Activated T-cell treated with anti-CD3 and anti-CD28 coated beads, Interleukin-2, amount 50 U/mL, for 4 hours (primary cell): ENCODE measurements around the gene FBXO31. TPM values are rescaled to one million over a fixed set of nuclear protein-coding genes. Genes with fewer than 3 reads are reported as not detected.

Source experiments
- ATAC-seq, 2 donors: fragments of 200-7000 bp; cut with Tn5 transposase; one replicate each; pipeline ENCODE4 v1.10.0; 2021
- DNase-seq: peaks from one replicate; pipeline ENCODE4 v3.0.0-alpha.2; 2020
- H3K27me3 Mint-ChIP-seq: one replicate; pipeline ENCODE4 v1.8.0; 2021; ENCODE audit warnings: low read depth, mixed read lengths
- H3K36me3 Mint-ChIP-seq: one replicate; pipeline ENCODE4 v1.8.0; 2022; ENCODE audit warnings: mixed read lengths; ENCODE audit not compliant: insufficient read depth
- H3K4me1 Mint-ChIP-seq: one replicate; pipeline ENCODE4 v1.8.0; 2021; ENCODE audit warnings: low read depth, mixed read lengths
- H3K4me3 Mint-ChIP-seq: one replicate; pipeline ENCODE4 v1.8.0; 2021; ENCODE audit warnings: mild to moderate bottlenecking, moderate library complexity, mixed read lengths
- H3K9me3 Mint-ChIP-seq: one replicate; pipeline ENCODE4 v1.8.0; 2021; ENCODE audit warnings: mixed read lengths
- total RNA-seq, 3 donors: library from RNA; stranded (reverse); gene quantifications; one replicate each; pipeline ENCODE4 v1.2.1, GENCODE V29; 2021

FBXO31 gene
- total RNA-seq, 3 donors from 2014 or later = 53.0 to 58.1 (median 55.5) TPM

DNA sequence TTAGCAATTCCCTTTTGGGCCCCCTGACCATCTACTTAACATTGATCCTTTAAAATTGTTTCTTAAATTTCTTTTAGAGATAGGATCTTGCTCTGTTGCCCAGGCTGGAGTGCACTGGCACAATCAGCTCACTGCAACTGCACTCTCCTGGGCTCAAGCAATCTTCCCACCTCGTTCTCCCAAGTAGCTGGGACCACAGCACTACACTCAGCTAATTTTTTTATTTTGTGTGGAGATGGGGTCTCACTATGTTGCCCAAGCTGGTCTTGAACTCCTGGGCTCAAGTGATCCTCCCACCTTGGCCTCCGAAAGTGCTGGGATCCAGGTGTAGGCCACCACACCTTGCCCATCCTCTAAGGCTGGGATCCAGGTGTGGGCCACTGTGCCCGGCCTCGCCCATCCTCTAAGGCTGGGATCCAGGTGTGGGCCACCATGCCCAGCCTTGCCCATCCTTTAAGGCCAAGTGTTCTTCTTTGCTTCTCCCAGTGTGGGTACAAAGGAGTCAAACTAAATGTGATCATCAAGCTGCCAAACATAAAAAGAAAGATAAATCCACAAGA is 79.5 kb downstream of the FBXO31 start:
- DNase-seq (no peak), ATAC-seq (no peak)
- H3K9me3 Mint-ChIP-seq = no peaks in the 10 kb centered on the region
- no peaks in the 10 kb centered on the region for H3K27me3 Mint-ChIP-seq
- H3K4me1 Mint-ChIP-seq = peaks cover 12% of the 10 kb centered on the region
- peaks cover 9% of the 10 kb centered on the region for H3K36me3 Mint-ChIP-seq
- H3K4me3 Mint-ChIP-seq = no peak overlapping the region

DNA sequence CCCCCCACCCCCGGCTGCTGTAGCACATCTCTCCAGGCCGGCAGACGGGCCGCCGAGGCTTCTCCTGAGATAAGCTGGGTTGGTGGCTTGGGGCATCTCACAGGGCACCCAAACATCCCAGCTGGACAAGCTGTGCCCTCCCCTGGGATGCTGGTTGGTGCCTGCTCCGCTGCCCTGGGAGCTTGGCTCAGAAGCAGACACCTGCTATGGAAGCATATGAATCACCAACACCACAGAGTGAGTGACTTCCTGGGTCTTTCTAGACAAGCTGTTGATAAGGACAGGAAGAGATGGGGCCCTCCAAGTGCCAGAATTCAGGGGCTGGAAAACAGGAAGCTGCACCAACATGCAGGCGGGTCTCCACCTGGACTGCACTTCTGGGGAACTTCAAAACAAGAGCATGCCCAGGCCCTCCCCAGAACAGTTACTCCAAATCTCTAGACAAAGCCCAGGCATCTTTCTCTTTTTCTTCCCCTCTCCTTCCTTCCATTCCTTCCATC is 80.1 kb downstream of the FBXO31 start:
- Mint-ChIP-seq H3K36me3 (peaks cover 4% of the 10 kb centered on the region), H3K9me3 (no peaks in the 10 kb centered on the region), H3K4me3 (no peak overlapping the region), H3K4me1 (peaks cover 12% of the 10 kb centered on the region), H3K27me3 (no peaks in the 10 kb centered on the region)
- DNase-seq = no peak
- ATAC-seq = peak in 1 of 2 donors; percentile 69

DNA sequence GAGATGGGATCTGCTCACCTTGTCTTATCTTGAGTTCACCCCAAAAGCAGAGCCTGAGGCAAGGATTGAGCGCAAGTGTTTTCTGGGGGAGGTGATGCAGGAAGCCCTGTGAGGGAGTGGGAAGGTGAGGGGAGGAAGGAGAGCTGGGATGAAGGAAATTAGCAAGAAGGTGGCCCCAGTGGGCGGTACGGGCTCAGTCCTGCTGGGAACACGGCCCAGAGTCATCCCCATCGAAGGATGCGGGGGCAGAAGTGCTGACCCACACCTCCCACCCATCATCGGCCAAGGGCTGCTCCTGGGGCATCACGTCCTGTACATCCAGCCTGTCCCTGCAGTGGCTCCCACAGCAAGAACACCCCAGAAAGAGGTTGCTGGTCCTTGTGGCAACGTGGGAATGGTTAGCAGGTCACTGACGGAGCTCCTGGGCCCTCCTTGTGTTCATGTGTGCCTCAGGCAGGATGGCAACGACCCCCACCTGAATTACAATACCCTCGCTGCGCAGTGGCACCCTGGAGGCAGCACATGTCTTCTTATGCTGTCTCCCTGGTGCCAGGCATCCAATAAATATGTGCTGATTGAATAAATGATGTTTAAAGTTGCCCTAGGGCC is 84.6 kb downstream of the FBXO31 start:
- ATAC-seq = no peak
- H3K4me3 Mint-ChIP-seq = no peak overlapping the region
- H3K27me3 Mint-ChIP-seq = no peaks in the 10 kb centered on the region
- peaks cover 12% of the 10 kb centered on the region for H3K4me1 Mint-ChIP-seq
- peaks cover 6% of the 10 kb centered on the region for H3K36me3 Mint-ChIP-seq
- no peak for DNase-seq
- no peaks in the 10 kb centered on the region for H3K9me3 Mint-ChIP-seq

DNA sequence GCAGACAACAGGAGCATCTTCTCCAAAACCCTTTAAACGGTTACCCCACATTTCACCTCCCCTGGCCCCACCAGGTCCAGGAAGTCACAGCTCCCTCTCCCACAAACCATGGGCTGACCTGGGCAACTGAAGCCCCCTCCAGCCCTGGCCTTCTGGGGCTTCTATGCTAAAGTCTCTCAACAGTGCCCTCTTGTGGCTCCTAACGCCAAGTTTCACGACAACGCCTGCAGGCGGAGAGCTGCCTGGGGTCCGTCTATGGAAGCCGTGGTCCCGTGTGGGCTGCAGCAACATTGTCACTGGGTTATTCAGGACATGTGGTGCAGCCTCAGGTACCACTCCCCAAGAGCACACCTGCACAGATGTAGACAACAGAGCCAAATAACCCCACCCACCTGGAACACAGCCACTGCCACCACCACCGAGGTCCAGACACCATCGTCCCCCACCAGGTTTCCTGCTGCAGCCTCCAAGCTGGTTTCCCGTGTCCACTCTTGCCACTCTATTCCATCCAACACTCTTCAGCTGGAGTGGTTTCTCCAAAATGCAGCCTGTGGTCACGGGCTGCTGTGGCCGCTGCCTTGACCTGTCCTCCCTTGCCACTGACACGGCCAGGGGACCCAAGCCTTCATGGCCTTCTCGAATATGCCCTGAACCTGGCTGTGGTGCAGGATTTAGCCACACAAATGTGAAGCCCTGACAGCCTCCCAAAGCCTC is 85.5 kb downstream of the FBXO31 start:
- peaks cover 5% of the 10 kb centered on the region for H3K4me1 Mint-ChIP-seq
- ATAC-seq (peak; percentile 47 to 56), DNase-seq (peak; percentile 19)
- no peaks in the 10 kb centered on the region for H3K27me3 Mint-ChIP-seq
- no peaks in the 10 kb centered on the region for H3K9me3 Mint-ChIP-seq
- peaks cover 6% of the 10 kb centered on the region for H3K36me3 Mint-ChIP-seq
- no peak overlapping the region for H3K4me3 Mint-ChIP-seq

DNA sequence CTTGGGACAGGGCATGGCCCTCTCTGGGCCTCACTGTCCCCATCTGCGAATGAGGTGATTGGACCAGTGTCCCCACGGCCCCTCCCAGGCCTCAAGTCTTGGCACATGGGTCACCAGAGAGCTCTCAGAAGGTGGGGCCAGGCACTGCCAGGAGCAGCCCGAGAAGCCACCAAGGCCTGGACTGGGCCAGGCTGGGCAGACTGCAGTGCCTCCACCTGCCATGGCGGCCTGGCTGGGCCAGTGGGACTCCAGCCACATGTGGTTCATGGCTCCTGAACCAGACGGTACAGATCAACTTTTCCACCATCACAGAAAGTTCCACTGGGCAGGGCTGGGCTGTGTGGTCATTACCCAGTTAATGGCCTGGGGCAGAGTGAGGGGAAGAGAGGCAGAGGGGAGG is 86.2 kb downstream of the FBXO31 start:
- Mint-ChIP-seq H3K27me3 (no peaks in the 10 kb centered on the region), H3K4me3 (no peak overlapping the region), H3K4me1 (peaks cover 2% of the 10 kb centered on the region), H3K9me3 (no peaks in the 10 kb centered on the region), H3K36me3 (peaks cover 6% of the 10 kb centered on the region)
- ATAC-seq = no peak
- no peak for DNase-seq

DNA sequence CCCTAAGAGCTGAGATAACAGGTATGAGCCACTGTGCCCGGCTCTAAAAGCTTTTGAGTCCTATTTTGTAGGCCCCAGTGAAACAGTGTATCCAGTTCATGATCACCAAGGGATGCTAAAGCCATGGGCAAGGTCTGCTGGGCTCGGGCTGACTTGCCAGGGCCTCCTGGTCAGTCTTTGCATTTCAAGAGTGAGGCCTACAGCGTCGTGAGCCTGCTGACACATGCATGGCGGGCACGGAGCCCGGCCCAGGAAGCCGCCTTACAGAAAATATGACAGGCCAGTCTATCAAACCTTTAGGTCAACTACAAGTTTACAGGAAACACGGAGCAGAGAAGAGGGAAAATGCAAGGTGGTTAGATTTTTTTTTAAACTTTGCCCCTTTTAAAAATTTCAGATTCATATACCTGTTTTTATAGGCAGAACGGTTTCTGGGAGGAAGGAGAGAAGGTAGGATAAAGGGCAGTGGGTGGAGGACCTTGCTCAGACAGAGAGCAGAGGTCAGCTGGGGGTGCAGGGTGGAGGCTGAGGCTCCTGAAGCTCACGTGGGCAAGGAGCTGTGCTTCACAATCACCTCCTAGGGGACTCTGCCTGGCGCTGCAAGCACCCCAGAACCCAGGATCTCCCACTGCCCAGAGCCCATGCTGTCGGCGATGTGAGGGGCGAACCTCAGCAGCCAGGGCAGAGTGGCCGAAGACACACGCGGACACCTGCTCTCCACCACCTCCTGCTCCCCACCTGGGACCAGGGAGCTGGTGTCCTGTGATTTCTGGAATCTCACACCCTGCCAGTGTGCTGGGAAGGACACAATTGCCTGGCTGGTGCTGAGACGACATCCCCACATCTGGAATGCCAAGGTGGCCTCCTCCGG is 87.7 kb downstream of the FBXO31 start:
- no peak for DNase-seq
- no peak overlapping the region for H3K4me3 Mint-ChIP-seq

DNA sequence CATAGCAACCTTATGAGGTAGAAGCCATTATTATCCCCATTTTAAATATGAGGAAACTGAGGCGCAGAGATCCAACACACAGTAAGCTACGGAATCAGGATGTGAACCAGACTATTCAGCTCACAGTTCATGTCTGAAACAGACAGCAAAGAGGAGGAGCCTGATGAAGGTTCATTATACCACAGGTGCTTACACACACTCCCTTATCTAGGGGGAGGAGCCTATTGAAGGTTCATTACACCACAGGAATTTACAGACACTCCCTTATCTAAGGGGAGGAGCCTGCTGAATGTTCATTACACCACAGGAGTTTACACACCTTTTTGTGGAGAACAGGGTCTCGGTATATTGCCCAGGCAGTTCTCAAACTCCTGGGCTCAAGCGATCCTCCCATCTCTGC is 88.3 kb downstream of the FBXO31 start:
- Mint-ChIP-seq H3K4me3 (no peak overlapping the region), H3K36me3 (peaks cover 7% of the 10 kb centered on the region), H3K4me1 (peaks cover 2% of the 10 kb centered on the region), H3K27me3 (no peaks in the 10 kb centered on the region), H3K9me3 (peaks cover 4% of the 10 kb centered on the region)
- ATAC-seq (peak; percentile 87), DNase-seq (no peak)

More for the DNA sequence above, 87.7 kb downstream of the FBXO31 start:
- H3K4me1 Mint-ChIP-seq = peaks cover 2% of the 10 kb centered on the region
- no peak for ATAC-seq
- peaks cover 4% of the 10 kb centered on the region for H3K9me3 Mint-ChIP-seq
- peaks cover 7% of the 10 kb centered on the region for H3K36me3 Mint-ChIP-seq
- H3K27me3 Mint-ChIP-seq = no peaks in the 10 kb centered on the region

DNA sequence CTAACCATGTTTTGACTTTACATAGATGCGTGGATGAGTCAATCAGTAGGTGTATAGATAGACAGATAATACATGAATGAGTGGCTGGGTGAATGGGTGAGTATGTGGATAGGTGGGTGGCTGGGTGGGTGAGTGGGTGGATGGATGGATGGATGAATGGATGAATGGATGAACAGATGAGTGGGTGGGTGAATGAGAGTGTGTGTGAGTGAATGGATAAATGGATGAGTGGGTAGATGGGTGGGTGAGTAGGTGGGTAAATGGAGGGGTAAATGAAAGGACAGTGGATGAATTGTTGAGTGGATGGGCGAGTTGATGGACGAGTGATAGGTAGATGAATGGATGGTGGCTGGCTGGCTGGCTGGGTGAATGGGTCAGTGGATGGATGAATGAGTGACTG is 89.6 kb downstream of the FBXO31 start:
- ATAC-seq (no peak), DNase-seq (no peak)
- Mint-ChIP-seq H3K4me1 (peaks cover 2% of the 10 kb centered on the region), H3K4me3 (no peak overlapping the region), H3K27me3 (no peaks in the 10 kb centered on the region), H3K9me3 (peaks cover 4% of the 10 kb centered on the region), H3K36me3 (peaks cover 7% of the 10 kb centered on the region)

DNA sequence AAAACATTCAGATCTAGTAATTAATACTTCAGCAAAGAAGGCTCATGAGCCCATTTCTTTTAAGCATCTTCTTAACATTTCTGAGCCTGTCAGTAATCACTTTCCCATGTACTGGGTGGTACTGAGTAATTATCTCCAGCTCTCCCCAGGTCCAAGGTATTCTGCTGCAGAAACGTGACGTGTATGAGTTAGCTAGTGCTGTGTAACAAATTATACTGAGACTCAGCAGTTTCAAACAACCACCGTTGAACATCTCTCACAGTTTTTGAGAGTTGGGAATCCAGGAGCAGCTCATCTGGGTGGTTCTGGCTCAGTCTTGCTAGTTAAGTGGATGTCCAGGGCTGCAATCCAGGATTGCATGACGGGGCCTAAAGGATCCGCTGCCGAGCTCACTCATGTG is 91.6 kb downstream of the FBXO31 start:
- H3K27me3 Mint-ChIP-seq = no peaks in the 10 kb centered on the region
- ATAC-seq = no peak
- no peaks in the 10 kb centered on the region for H3K4me1 Mint-ChIP-seq
- H3K36me3 Mint-ChIP-seq = peaks cover 5% of the 10 kb centered on the region
- no peak overlapping the region for H3K4me3 Mint-ChIP-seq
- no peak for DNase-seq
- H3K9me3 Mint-ChIP-seq = peaks cover 4% of the 10 kb centered on the region

DNA sequence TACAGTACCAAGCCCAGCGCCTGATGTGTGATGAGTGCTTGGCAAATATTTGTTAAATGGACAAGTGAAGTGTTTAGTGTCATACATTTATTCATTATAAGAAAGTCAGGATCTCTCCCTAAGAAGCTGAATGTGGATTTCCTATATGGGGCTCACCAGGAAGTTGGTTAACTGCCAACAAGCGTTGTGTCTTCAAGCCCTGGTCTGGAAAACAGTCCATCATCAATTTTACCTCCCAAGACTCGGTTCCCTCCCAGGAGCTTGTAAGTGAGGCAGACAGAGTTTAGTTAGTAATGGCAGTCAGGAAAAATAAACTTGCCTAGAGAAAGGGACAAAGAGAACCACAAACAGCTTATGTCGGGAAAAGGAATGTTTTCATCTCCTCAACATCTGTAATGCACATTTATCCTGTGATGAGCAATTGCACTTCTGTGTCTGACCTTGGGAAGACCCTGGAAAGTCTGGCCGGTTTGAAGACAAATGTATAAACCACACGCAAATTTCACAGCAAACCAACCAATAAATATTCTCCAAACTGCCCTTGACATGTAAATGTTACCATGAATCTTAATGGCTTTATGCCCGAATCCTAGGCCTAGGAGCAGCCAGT is 94.7 kb downstream of the FBXO31 start:
- no peaks in the 10 kb centered on the region for H3K4me1 Mint-ChIP-seq
- DNase-seq (no peak), ATAC-seq (no peak)
- H3K9me3 Mint-ChIP-seq = peaks cover 4% of the 10 kb centered on the region
- H3K27me3 Mint-ChIP-seq = no peaks in the 10 kb centered on the region
- H3K4me3 Mint-ChIP-seq = no peak overlapping the region
- H3K36me3 Mint-ChIP-seq = peaks cover 5% of the 10 kb centered on the region

DNA sequence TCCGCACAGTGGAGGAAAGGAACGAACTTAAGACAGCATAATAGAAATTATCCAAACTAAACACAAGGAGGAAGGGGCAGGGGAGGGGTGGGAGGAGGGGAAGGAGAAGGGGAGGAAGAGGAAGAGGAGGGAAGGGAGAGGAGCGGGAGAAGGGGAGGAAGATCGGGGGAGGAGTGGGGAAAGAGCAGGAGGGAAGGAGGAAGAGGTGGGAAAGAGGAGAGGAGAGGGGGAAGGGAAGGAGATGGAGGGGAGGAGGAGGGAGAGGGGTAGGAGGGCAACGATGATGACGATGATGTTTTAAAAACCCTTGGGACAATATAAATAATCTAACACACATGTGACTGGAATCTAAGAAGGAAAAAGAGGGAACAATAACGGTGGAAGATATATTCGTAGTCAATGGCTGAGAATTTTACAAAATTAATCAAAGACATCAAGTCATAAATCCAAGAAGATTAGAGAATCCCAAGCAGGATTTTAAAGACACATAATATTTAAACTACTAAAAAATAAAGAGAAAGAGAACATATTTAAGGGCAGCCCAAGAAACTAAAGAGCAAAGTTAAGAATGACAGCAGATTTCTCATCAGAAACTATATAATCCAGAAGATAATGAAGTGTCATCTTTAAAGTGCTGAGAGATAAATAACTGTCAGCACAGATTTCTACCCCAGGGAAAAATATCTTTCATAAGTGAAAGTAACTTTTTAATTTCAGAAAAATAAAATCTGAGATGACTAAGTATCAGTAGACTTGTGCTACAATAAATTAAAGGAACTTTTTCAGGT is 96.5 kb downstream of the FBXO31 start:
- ATAC-seq (no peak), DNase-seq (no peak)
- no peaks in the 10 kb centered on the region for H3K4me1 Mint-ChIP-seq
- H3K36me3 Mint-ChIP-seq = peaks cover 3% of the 10 kb centered on the region
- H3K9me3 Mint-ChIP-seq = peaks cover 2% of the 10 kb centered on the region
- no peaks in the 10 kb centered on the region for H3K27me3 Mint-ChIP-seq
- H3K4me3 Mint-ChIP-seq = no peak overlapping the region

DNA sequence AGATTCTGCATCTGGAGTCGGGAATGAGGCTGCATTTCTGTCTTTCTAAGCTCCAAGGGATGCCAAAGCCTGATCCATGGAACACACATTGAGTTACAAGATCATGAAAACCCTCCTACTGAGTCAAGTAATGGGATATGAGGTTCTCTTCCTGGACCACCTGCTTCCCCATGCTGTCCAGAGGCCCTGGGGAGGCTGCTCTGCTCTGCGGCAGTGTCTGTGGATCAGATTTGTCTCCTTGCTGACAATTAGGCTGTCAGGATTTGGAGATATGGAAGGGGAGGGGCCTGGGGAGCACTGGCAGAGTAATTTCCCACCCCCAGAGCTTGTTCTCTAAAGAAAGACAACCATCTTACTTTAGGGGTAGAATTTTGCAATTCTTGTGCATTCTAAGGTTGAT is 99.4 kb downstream of the FBXO31 start:
- no peak for DNase-seq
- no peaks in the 10 kb centered on the region for H3K36me3 Mint-ChIP-seq
- H3K27me3 Mint-ChIP-seq = no peaks in the 10 kb centered on the region
- H3K4me1 Mint-ChIP-seq = no peaks in the 10 kb centered on the region
- no peaks in the 10 kb centered on the region for H3K9me3 Mint-ChIP-seq
- no peak for ATAC-seq
- no peak overlapping the region for H3K4me3 Mint-ChIP-seq

DNA sequence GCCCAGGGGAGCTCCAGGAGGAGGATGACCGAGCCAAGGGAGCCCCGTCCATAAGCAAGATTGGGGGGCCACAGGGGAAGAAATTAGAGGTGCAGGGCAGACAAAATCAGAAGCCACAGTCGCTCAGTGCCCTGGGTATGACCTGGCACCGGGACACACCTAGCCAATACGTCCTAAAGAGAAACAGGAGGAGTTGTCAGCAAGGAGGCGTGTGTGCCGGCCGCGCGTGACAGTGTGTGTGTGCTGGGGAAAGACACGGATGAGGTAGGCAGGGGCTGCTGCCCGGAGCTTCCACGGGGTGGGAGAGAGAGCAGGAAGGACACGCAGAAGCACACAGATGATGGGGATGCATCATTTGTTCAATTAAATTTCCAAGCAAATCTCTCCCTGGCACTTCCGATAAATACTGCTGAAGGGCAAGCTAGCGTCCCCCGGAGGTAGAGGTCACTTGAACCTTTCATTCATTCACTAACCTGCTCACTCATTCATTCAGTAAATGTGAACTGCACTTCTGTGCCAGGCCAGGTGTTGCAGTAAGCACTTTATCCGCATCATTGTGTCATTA is 104.4 kb downstream of the FBXO31 start:
- no peaks in the 10 kb centered on the region for H3K9me3 Mint-ChIP-seq
- H3K4me1 Mint-ChIP-seq = peaks cover 3% of the 10 kb centered on the region
- DNase-seq (no peak), ATAC-seq (no peak)
- H3K27me3 Mint-ChIP-seq = peaks cover 5% of the 10 kb centered on the region
- no peaks in the 10 kb centered on the region for H3K36me3 Mint-ChIP-seq
- no peak overlapping the region for H3K4me3 Mint-ChIP-seq
